Activated naive CD4-positive, alpha-beta T cell treated with anti-CD3 and anti-CD28 coated beads, Interleukin-2, amount 50 U/mL, for 16 hours (primary cell): ENCODE data around the gene G6PD.

ENCODE experiments used
- DNase-seq: peaks from one replicate; pipeline ENCODE4 v3.0.0-alpha.2; 2020

The G6PD gene

GRCh38 chrX:154485150-154486051 is 61.2 kb downstream of the G6PD start:
- DNase-seq = no peak

GRCh38 chrX:154484255-154485149 is 62.1 kb downstream of the G6PD start:
- DNase-seq = no peak

- DNase-seq = no peak
Measured at GRCh38 chrX:154483325-154483724, 63.3 kb downstream of the G6PD start.

- DNase-seq = no peak
Measured at GRCh38 chrX:154482786-154483185, 63.9 kb downstream of the G6PD start.

GRCh38 chrX:154481911-154482601 is 64.6 kb downstream of the G6PD start:
- DNase-seq = no peak
